WTC11 (cell line): ENCODE measurements around the gene MSLN.

Experiments
- AFF4 ChIP-seq: sonication (generic); formaldehyde crosslinking; IDR thresholded peaks from 2 replicates; pipeline ENCODE4 v1.8.1; 2023; ENCODE audit warnings: mild to moderate bottlenecking, missing genetic modification reagents, borderline replicate concordance
- ATF2 ChIP-seq: sonication (generic); formaldehyde crosslinking; IDR thresholded peaks from 2 replicates; pipeline ENCODE4 v1.8.1; 2022; ENCODE audit warnings: low read depth, missing genetic modification reagents, borderline replicate concordance
- CREB1 ChIP-seq: sonication (generic); formaldehyde crosslinking; IDR thresholded peaks from 2 replicates; pipeline ENCODE4 v1.8.0; 2023; ENCODE audit warnings: mild to moderate bottlenecking, missing genetic modification reagents
- CREM ChIP-seq: sonication (generic); formaldehyde crosslinking; IDR thresholded peaks from 2 replicates; pipeline ENCODE4 v1.8.1; 2022; ENCODE audit warnings: mild to moderate bottlenecking, missing genetic modification reagents, moderate library complexity
- CTCF ChIP-seq: fragments of 200-600 bp; IDR thresholded peaks from 2 replicates; pipeline ENCODE4 v1.8.0; 2022; ENCODE audit warnings: antibody characterized with exemption
- E2F4 ChIP-seq: sonication (generic); formaldehyde crosslinking; IDR thresholded peaks from 2 replicates; pipeline ENCODE4 v1.8.1; 2022; ENCODE audit warnings: low read depth, mild to moderate bottlenecking, moderate library complexity, missing genetic modification reagents, borderline replicate concordance
- IRF2 ChIP-seq: sonication (generic); formaldehyde crosslinking; IDR thresholded peaks from 2 replicates; pipeline ENCODE4 v1.8.0; 2022; ENCODE audit warnings: low read depth, missing genetic modification reagents, borderline replicate concordance
- MAX ChIP-seq: sonication (generic); formaldehyde crosslinking; IDR thresholded peaks from 2 replicates; pipeline ENCODE4 v1.8.0; 2022; ENCODE audit warnings: mild to moderate bottlenecking, missing genetic modification reagents
- NFATC4 ChIP-seq: fragments of 250-450 bp; sonication (Bioruptor Pico); IDR thresholded peaks from 2 replicates; pipeline ENCODE4 v1.9.0; 2021; ENCODE audit warnings: mild to moderate bottlenecking
- NFYB ChIP-seq: sonication (generic); formaldehyde crosslinking; conservative IDR thresholded peaks from 2 replicates; pipeline ENCODE4 v1.8.0; 2022; ENCODE audit warnings: low read depth, missing genetic modification reagents
- NR2C2 ChIP-seq: sonication (generic); formaldehyde crosslinking; IDR thresholded peaks from 2 replicates; pipeline ENCODE4 v1.8.0; 2022; ENCODE audit warnings: mild to moderate bottlenecking, missing genetic modification reagents
- TCF7 ChIP-seq: sonication (generic); formaldehyde crosslinking; IDR thresholded peaks from 2 replicates; pipeline ENCODE4 v1.8.0; 2022; ENCODE audit warnings: mild to moderate bottlenecking, low read depth, missing genetic modification reagents, moderate library complexity
- TP53 ChIP-seq: sonication (generic); formaldehyde crosslinking; IDR thresholded peaks from 2 replicates; pipeline ENCODE4 v1.8.1; 2023; ENCODE audit warnings: mild to moderate bottlenecking, missing genetic modification reagents

- TF ChIP-seq E2F4 (CRISPR knock-in tag) (no peak), CTCF (no peak; the same call in 1 of the 2 replicates), NFATC4 (CRISPR knock-in tag) (no peak), MAX (peak; percentile 73), AFF4 (CRISPR knock-in tag) (no peak), NR2C2 (CRISPR knock-in tag) (no peak), CREB1 (CRISPR knock-in tag) (no peak), ATF2 (CRISPR knock-in tag) (no peak), CREM (CRISPR knock-in tag) (no peak), IRF2 (no peak), TCF7 (CRISPR knock-in tag) (no peak), TP53 (CRISPR knock-in tag) (no peak; the same call in 1 of the 2 replicates), NFYB (CRISPR knock-in tag) (no peak)
These were observed 40.0 kb upstream of the MSLN start for GRCh38 chr16:720447-720989.
